GM19043 (cell line): Measurements from ENCODE around the gene BLVRB.
"Not testable (repeated sequence)": the region's sequence is repeated elsewhere in the genome, so short reads cannot be mapped to it uniquely, and the experiment has no call there.

ENCODE experiments used
- ATAC-seq: cut with Tn5 transposase; IDR thresholded peaks from one replicate; pipeline ENCODE4 v1.9.1; 2021; ENCODE audit warnings: low read depth; ENCODE audit not compliant: unreplicated experiment

BLVRB gene

GRCh38 chr19:40492274-40492673 lies 26.7 kb upstream of the BLVRB start:
- no peak for ATAC-seq

- ATAC-seq = no peak
Measured at GRCh38 chr19:40489882-40490230, 24.3 kb upstream of the BLVRB start.

GRCh38 chr19:40486017-40486416 lies 20.5 kb upstream of the BLVRB start:
- ATAC-seq = no peak

DNA sequence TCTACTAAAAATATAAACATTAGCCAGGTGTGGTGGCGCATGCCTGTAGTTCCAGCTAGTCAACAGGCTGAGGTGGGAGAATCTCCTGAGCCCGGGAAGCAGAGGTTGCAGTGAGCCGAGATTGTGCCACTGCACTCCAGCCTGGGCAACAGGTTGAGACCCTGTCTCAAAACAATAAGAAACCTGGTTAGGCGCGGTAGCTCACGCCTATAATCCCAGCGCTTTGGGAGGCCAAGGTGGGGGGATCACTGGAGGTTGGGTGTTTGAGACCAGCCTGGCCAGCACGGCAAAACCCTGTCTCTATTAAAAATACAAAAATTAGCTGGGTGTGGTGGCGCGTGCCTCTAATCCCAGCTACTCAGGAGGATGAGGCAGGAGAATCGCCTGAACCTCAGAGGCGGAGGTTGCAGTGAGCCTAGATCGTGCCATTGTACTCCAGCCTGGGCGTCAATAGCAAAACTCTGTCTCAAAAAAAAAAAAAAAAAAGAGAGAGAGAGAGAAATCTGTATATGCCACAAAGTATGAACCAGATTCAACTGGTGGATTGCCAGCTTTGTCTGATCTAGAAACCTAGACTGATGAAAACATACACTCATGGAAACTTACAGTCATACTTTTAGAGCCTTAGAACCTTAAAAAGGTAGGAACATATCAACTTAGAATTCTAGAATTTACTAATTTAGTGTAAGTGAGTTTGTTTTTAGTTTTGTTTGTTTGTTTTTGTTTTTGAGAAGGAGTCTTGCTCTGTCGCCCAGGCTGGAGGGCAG lies 10.5 kb upstream of the BLVRB start:
- ATAC-seq = not testable (repeated sequence)

GRCh38 chr19:40474737-40475136 lies 9.2 kb upstream of the BLVRB start:
- ATAC-seq = no peak

GRCh38 chr19:40472516-40472915 lies 7.0 kb upstream of the BLVRB start:
- ATAC-seq = no peak

DNA sequence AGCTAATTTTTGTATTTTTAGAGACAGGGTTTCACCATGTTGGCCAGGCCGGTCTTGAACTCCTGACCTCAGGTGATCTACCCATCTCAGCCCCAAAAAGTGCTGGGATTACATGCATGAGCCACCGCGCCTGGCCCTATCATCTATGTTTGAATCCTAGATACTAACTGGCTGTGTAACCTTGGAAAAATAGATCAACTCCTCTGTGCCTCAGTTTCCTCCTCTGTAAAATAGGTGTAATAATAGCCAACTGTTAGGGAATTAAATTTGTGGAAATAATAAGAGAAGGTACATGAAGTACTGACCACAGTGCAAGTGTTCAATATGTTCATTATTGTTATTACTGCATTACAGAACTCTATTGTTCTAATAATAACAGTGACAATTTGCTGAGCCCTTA lies 5.6 kb upstream of the BLVRB start:
- ATAC-seq = no peak

GRCh38 chr19:40469011-40469410 lies 3.5 kb upstream of the BLVRB start:
- ATAC-seq = no peak

DNA sequence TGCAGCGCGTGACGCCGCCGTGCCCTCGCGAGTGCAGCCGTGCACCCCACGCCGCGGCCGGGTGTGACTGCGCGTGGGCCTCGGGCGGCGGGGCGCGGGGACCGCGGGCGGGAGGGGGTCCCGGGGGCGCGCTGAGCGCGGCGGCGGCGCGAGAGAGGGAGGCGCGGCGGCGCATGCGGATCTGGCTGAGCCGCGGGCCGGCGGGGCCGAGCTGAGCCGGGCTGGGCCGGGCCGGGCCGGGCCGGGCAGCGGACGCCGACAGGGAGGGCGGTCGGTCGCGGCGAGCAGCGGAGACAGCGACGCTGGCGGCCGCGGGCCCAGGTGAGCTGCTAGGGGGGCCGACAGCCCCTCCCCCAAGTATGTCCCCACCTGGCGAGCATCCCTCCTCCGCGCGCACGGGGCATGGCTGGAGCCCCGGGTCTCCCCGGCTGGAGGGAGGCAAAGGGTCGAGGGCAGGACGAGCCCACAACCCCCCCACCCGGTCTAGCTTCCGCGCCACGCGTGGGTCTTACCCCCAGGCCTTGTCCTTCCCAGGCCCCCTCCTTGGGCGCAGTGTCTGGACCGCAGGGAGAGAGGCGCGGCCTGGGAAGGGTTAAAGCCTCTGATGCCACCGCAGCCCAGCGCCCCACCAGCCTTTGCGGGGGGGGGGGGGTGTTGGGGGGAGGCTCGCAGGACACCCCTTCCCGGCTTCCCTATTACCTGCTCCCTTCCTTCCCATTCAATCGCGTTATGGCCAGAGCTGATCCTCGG lies 1.6 kb upstream of the BLVRB start, which contains the start of gene SPTBN4:
Gene SPTBN4, plus strand, starts transcription at position 17 of the 750 bp plus-strand sequence. CDS start 5,621 bp downstream, outside the sequence.
- no peak for ATAC-seq

DNA sequence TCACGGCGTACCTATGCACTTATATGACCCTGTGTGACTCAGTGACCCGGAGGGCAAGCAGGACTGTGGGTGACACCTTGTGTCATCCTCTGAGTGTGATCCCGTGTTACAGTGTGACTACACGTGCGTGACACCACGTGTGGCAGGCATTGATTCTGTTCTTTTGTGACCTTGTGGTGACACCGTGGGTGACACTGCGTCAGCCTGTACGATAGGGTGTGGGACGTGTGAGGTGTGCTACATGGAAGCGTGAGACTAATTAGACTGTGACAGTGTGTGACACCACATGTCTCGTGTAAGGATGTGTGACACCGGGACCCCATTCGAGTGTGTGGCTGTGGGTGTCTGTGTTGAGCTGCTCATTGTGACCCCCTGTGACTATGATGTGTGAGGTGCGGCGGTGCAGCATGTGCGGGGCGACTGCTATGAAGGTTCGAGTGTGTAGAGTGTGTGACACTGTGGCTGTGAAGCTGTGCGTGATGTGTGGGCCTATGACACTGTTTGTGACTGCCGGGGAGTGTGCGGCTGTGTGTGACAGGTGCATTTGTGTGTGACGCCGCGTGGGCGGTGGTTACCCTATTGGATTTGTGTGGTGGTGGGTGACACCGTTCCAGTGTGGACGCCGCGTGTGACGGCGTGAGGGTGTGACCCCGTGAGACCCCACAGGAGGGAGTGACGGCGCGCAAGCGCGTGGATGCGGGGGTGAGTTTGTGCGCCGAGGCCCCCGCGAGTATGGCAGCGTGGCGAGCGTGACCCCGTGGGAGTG lies 857 bp upstream of the BLVRB start:
- ATAC-seq = no peak

- no peak for ATAC-seq
Measured at GRCh38 chr19:40465025-40465556, 454 bp downstream of the BLVRB start.

- ATAC-seq = no peak
Measured at GRCh38 chr19:40464059-40465024, 1.2 kb downstream of the BLVRB start.

- not testable (repeated sequence) for ATAC-seq
Measured at GRCh38 chr19:40463587-40464037, 1.9 kb downstream of the BLVRB start.

DNA sequence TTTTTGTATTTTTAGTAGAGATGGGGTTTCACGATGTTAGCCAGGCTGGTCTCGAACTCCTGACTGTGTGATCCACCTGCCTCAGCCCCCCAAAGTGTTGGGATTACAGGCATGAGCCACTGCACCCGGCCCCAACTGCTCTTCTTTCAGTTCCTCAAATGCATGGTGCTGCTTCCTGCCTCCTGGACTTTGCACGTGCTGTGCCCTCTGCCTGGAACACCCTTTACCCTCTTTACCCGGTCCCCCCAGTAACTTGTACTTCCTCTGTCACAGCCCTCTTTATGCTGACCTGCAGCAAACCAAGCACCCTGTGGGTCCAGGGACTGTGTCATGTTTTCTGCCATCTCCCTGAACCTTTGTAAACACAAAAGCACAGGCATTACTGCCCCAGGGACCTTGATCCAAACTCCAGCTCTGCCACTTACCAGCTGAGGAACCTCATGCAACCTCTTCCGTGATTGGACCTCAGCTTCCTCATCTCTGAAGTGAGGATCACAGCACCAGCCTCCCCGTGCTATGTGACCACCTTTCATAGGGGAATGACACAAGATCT lies 3.8 kb downstream of the BLVRB start:
- no peak for ATAC-seq

DNA sequence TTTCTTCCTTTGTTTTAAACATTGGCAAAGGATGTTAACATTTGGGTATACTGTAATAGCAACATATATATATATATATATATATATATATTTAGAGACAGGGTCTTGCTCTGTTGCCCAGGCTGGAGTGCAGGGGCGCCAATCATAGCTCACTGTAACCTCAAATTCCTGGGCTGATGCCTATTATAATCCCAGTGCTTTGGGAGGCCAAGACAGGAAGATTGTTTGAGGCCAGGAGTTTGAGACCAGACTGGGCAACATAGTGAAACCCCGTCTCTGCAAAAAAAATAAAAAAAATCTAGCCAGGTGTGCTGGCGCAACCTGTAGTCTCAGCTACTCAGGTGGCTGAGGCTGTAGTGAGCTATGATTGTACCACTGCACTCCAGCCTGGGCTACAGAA lies 5.4 kb downstream of the BLVRB start:
- ATAC-seq = no peak

GRCh38 chr19:40458597-40458974 lies 7.0 kb downstream of the BLVRB start:
- no peak for ATAC-seq

- ATAC-seq = no peak
Measured at GRCh38 chr19:40457953-40458596, 7.5 kb downstream of the BLVRB start.

- ATAC-seq = no peak
Measured at GRCh38 chr19:40457048-40457447, 8.5 kb downstream of the BLVRB start.

- not testable (repeated sequence) for ATAC-seq
Measured at GRCh38 chr19:40453943-40454342, 11.6 kb downstream of the BLVRB start.
